ENCODE results near the gene VAT1L. TPM values are rescaled to one million over a fixed set of nuclear protein-coding genes. Genes with fewer than 3 reads are reported as not detected.

VAT1L gene
- total RNA-seq, 1 donor from 2014 or later, result 1.1 TPM

DNA sequence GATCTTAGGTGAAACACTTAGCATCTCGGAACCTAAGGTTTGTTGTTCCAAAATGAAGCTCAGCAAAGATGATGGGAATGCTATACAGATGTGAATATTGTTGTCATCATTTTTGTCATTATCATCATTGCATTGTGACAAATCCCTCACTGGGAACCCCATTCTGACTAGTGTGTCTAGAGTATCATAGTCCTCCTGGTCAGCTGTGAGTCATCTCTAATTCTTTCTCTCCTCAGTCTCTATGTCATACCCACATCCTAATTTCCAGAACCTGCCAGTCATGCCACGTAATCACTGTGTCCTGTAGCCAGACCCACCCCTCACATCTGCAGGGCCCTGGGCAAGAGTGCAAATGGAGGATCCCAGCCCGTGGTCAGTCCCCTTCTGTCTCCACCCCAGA, 173.4 kb downstream of the VAT1L start:
- no peaks in the 10 kb centered on the region for H3K27me3 Mint-ChIP-seq (ENCODE audit: unreplicated experiment)
- no peak overlapping the region for H3K4me3 Mint-ChIP-seq (ENCODE audit: unreplicated experiment)
- no peaks in the 10 kb centered on the region for H3K9me3 Mint-ChIP-seq (ENCODE audit: unreplicated experiment)
- no peak for DNase-seq (ENCODE audit: low spot score)
- peaks cover 31% of the 10 kb centered on the region for H3K4me1 Mint-ChIP-seq (ENCODE audit: unreplicated experiment)
- H3K36me3 Mint-ChIP-seq (ENCODE audit: low read depth, unreplicated experiment), result no peaks in the 10 kb centered on the region
- H3K27ac Mint-ChIP-seq (ENCODE audit: unreplicated experiment), result no peak overlapping the region
- TF ChIP-seq, protein P1, sequence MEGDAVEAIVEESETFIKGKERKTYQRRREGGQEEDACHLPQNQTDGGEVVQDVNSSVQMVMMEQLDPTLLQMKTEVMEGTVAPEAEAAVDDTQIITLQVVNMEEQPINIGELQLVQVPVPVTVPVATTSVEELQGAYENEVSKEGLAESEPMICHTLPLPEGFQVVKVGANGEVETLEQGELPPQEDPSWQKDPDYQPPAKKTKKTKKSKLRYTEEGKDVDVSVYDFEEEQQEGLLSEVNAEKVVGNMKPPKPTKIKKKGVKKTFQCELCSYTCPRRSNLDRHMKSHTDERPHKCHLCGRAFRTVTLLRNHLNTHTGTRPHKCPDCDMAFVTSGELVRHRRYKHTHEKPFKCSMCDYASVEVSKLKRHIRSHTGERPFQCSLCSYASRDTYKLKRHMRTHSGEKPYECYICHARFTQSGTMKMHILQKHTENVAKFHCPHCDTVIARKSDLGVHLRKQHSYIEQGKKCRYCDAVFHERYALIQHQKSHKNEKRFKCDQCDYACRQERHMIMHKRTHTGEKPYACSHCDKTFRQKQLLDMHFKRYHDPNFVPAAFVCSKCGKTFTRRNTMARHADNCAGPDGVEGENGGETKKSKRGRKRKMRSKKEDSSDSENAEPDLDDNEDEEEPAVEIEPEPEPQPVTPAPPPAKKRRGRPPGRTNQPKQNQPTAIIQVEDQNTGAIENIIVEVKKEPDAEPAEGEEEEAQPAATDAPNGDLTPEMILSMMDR (IDR thresholded peaks at IDR 0.05; ENCODE audit: unreplicated experiment), result no peak

- DNase-seq (ENCODE audit: low spot score), result no peak
- no peak overlapping the region for H3K4me3 Mint-ChIP-seq (ENCODE audit: unreplicated experiment)
- TF ChIP-seq, protein P1 (IDR thresholded peaks at IDR 0.05; ENCODE audit: unreplicated experiment), result no peak
- H3K27me3 Mint-ChIP-seq (ENCODE audit: unreplicated experiment), result no peaks in the 10 kb centered on the region
- H3K36me3 Mint-ChIP-seq (ENCODE audit: low read depth, unreplicated experiment), result no peaks in the 10 kb centered on the region
- peaks cover 31% of the 10 kb centered on the region for H3K4me1 Mint-ChIP-seq (ENCODE audit: unreplicated experiment)
- no peaks in the 10 kb centered on the region for H3K9me3 Mint-ChIP-seq (ENCODE audit: unreplicated experiment)
- H3K27ac Mint-ChIP-seq (ENCODE audit: unreplicated experiment), result peak overlapping the region; percentile 58
Observed at GRCh38 chr16:77962689-77963088, 174.3 kb downstream of the VAT1L start.

GRCh38 chr16:77963185-77964044, 175.1 kb downstream of the VAT1L start:
- TF ChIP-seq, protein P1 (IDR thresholded peaks at IDR 0.05; ENCODE audit: unreplicated experiment), result no peak
- no peak overlapping the region for H3K27ac Mint-ChIP-seq (ENCODE audit: unreplicated experiment)
- no peaks in the 10 kb centered on the region for H3K36me3 Mint-ChIP-seq (ENCODE audit: low read depth, unreplicated experiment)
- H3K4me1 Mint-ChIP-seq (ENCODE audit: unreplicated experiment), result peaks cover 31% of the 10 kb centered on the region
- no peak for DNase-seq (ENCODE audit: low spot score)
- no peaks in the 10 kb centered on the region for H3K27me3 Mint-ChIP-seq (ENCODE audit: unreplicated experiment)
- no peak overlapping the region for H3K4me3 Mint-ChIP-seq (ENCODE audit: unreplicated experiment)
- H3K9me3 Mint-ChIP-seq (ENCODE audit: unreplicated experiment), result no peaks in the 10 kb centered on the region

GRCh38 chr16:77965346-77965745, 177.0 kb downstream of the VAT1L start:
- no peaks in the 10 kb centered on the region for H3K9me3 Mint-ChIP-seq (ENCODE audit: unreplicated experiment)
- DNase-seq (ENCODE audit: low spot score), result no peak
- H3K27ac Mint-ChIP-seq (ENCODE audit: unreplicated experiment), result no peak overlapping the region
- H3K4me1 Mint-ChIP-seq (ENCODE audit: unreplicated experiment), result peaks cover 31% of the 10 kb centered on the region
- no peaks in the 10 kb centered on the region for H3K27me3 Mint-ChIP-seq (ENCODE audit: unreplicated experiment)
- no peaks in the 10 kb centered on the region for H3K36me3 Mint-ChIP-seq (ENCODE audit: low read depth, unreplicated experiment)
- no peak overlapping the region for H3K4me3 Mint-ChIP-seq (ENCODE audit: unreplicated experiment)
- TF ChIP-seq, protein P1 (IDR thresholded peaks at IDR 0.05; ENCODE audit: unreplicated experiment), result no peak

Measured in endothelial cell (in vitro differentiated cells).